H1 (cell line): ENCODE results near the gene EIF1AY.

Source experiments
- CHD2 ChIP-seq: IDR thresholded peaks from 2 replicates; pipeline ENCODE4 v1.6.1; 2012; ENCODE audit warnings: low read length, improper control_type of control experiment
- CREB1 ChIP-seq: IDR thresholded peaks from 2 replicates; pipeline ENCODE4 v1.6.1; 2012; ENCODE audit warnings: inconsistent platforms
- EGR1 ChIP-seq: IDR thresholded peaks from 2 replicates; pipeline ENCODE4 v1.6.1; 2011; ENCODE audit warnings: low read depth, low read length, borderline replicate concordance
- GTF2F1 ChIP-seq: IDR thresholded peaks from 2 replicates; pipeline ENCODE4 v1.6.1; 2012; ENCODE audit warnings: low read depth, low read length, improper control_type of control experiment, borderline replicate concordance
- JUN ChIP-seq: IDR thresholded peaks from 2 replicates; pipeline ENCODE4 v1.6.1; 2011; ENCODE audit warnings: low read depth, mild to moderate bottlenecking, improper control_type of control experiment, low read length
- JUND ChIP-seq: IDR thresholded peaks from 2 replicates; pipeline ENCODE4 v1.6.1; 2011; ENCODE audit warnings: mild to moderate bottlenecking, improper control_type of control experiment, low read length
- KDM4A ChIP-seq: IDR thresholded peaks from one replicate; pipeline ENCODE4 v1.7.1; 2012; ENCODE audit warnings: low read depth, mild to moderate bottlenecking, moderate library complexity, low read length, inconsistent platforms; ENCODE audit not compliant: severe bottlenecking
- POLR2A ChIP-seq, 2 experiments: IDR thresholded peaks; 1 replicate in 1 of 2; 2 replicates in 1 of 2; pipeline ENCODE4 v1.6.1; 2011; ENCODE audit warnings: low read depth in 2 of 2, low read length in 2 of 2, mild to moderate bottlenecking in 2 of 2; ENCODE audit errors: control extremely low read depth in 1 of 2
- POLR2AphosphoS5 ChIP-seq: IDR thresholded peaks from 2 replicates; pipeline ENCODE4 v1.6.1; 2011; ENCODE audit warnings: low read depth, low read length
- SIN3A ChIP-seq, 2 experiments: IDR thresholded peaks in 1 of 2; conservative IDR thresholded peaks in 1 of 2; 2 replicates each; pipeline ENCODE4 v1.6.1; 2011 to 2012; ENCODE audit warnings: low read length in 2 of 2, improper control_type of control experiment in 1 of 2, low read depth in 1 of 2, mild to moderate bottlenecking in 1 of 2
- ZNF274 ChIP-seq: IDR thresholded peaks from 2 replicates; pipeline ENCODE4 v1.7.0; 2012; ENCODE audit warnings: low read length, borderline replicate concordance; ENCODE audit errors: extremely low read depth
- TF ChIP-seq, protein P1 (sequence below), 3 experiments: IDR thresholded peaks; 1 replicate in 2 of 3; 2 replicates in 1 of 3; pipeline versions ENCODE4 v1.5.1 to v1.6.1; 2011; ENCODE audit warnings: low read length in 3 of 3, mild to moderate bottlenecking in 3 of 3, inconsistent platforms in 2 of 3, low read depth in 1 of 3, moderate library complexity in 1 of 3; ENCODE audit not compliant: insufficient read depth in 1 of 3; ENCODE audit errors: control extremely low read depth in 1 of 3

DNA sequence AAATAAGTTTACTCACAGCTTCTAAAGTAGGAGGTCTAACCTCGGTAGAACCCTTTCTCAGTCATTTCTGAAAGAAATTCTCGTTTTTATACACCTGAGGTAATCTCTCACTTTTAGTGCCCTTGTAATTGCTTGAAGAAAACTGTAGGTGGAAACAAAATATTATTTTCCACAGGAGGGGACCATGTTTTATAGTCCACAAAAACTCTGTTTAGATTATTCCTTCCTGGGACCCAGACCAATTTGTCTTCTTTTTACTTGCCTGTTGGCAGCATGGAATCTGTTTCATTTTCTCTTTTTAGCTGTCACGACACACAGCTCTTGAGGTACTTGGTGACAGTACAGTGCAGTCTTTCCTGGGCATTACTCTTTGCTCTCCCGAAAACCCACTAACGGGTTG lies 930 bp downstream of the EIF1AY start:
- TF ChIP-seq JUN (no peak), POLR2AphosphoS5 (no peak), CREB1 (no peak), JUND (no peak), EGR1 (no peak), ZNF274 (no peak), KDM4A (no peak), CHD2 (no peak), POLR2A (IDR thresholded peaks at IDR 0.05; ENCODE audit: control extremely low read depth in 1 of 2, low read depth in 2 of 2, low read length in 2 of 2) (no peak), SIN3A (conservative IDR thresholded peaks at IDR 0.05 in 1 of 2, IDR thresholded peaks at IDR 0.05 in 1 of 2; ENCODE audit: low read depth in 1 of 2, low read length in 2 of 2) (no peak), GTF2F1 (no peak)
- TF ChIP-seq, protein P1, sequence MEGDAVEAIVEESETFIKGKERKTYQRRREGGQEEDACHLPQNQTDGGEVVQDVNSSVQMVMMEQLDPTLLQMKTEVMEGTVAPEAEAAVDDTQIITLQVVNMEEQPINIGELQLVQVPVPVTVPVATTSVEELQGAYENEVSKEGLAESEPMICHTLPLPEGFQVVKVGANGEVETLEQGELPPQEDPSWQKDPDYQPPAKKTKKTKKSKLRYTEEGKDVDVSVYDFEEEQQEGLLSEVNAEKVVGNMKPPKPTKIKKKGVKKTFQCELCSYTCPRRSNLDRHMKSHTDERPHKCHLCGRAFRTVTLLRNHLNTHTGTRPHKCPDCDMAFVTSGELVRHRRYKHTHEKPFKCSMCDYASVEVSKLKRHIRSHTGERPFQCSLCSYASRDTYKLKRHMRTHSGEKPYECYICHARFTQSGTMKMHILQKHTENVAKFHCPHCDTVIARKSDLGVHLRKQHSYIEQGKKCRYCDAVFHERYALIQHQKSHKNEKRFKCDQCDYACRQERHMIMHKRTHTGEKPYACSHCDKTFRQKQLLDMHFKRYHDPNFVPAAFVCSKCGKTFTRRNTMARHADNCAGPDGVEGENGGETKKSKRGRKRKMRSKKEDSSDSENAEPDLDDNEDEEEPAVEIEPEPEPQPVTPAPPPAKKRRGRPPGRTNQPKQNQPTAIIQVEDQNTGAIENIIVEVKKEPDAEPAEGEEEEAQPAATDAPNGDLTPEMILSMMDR (IDR thresholded peaks at IDR 0.05; ENCODE audit: control extremely low read depth in 1 of 3, insufficient read depth in 1 of 3, low read depth in 1 of 3, low read length in 3 of 3), result no peak
